GM19395 (cell line): ENCODE data around the gene RAP2B.

ENCODE experiments used
- ATAC-seq: cut with Tn5 transposase; IDR thresholded peaks from one replicate; pipeline ENCODE4 v1.9.1; 2021; ENCODE audit warnings: mild to moderate bottlenecking, moderate library complexity; ENCODE audit not compliant: unreplicated experiment

Gene RAP2B

GRCh38 chr3:153159771-153160397, 2.1 kb upstream of the RAP2B start:
- ATAC-seq = no peak

GRCh38 chr3:153160451-153161137, 1.4 kb upstream of the RAP2B start:
- ATAC-seq = peak; percentile 17

- peak; percentile 82 for ATAC-seq
Measured at GRCh38 chr3:153161138-153161713, 800 bp upstream of the RAP2B start.

- ATAC-seq = peak; percentile 6
Measured at GRCh38 chr3:153162513-153163392, 727 bp downstream of the RAP2B start.

- ATAC-seq = no peak
Measured at GRCh38 chr3:153163393-153163724, 1.3 kb downstream of the RAP2B start.

- no peak for ATAC-seq
Measured at GRCh38 chr3:153163756-153164550, 1.9 kb downstream of the RAP2B start.

GRCh38 chr3:153165261-153165681, 3.2 kb downstream of the RAP2B start:
- ATAC-seq = no peak

GRCh38 chr3:153166206-153166605, 4.2 kb downstream of the RAP2B start:
- no peak for ATAC-seq

- ATAC-seq = no peak
Measured at GRCh38 chr3:153166796-153167195, 4.8 kb downstream of the RAP2B start.

- no peak for ATAC-seq
Measured at GRCh38 chr3:153169793-153170383, 7.9 kb downstream of the RAP2B start.

- no peak for ATAC-seq
Measured at GRCh38 chr3:153171256-153171655, 9.2 kb downstream of the RAP2B start.

GRCh38 chr3:153171918-153172317, 9.9 kb downstream of the RAP2B start:
- no peak for ATAC-seq

GRCh38 chr3:153172796-153173757, 11.1 kb downstream of the RAP2B start:
- no peak for ATAC-seq

- ATAC-seq = no peak
Measured at GRCh38 chr3:153173758-153174516, 11.9 kb downstream of the RAP2B start.

GRCh38 chr3:153176197-153176596, 14.2 kb downstream of the RAP2B start:
- ATAC-seq = no peak

- ATAC-seq = no peak
Measured at GRCh38 chr3:153180860-153181372, 18.9 kb downstream of the RAP2B start.

GRCh38 chr3:153182501-153183293, 20.7 kb downstream of the RAP2B start:
- no peak for ATAC-seq
